Bronchial smooth muscle cell (primary cell): Measurements from ENCODE around the gene AMBRA1. TPM values are rescaled to one million over a fixed set of nuclear protein-coding genes. Genes with fewer than 3 reads are reported as not detected.

ENCODE experiments used
- total RNA-seq: library from RNA; depleted of rRNA; stranded (reverse); fragments of >200 nt; gene quantifications from 2 replicates; pipeline ENCODE4 v1.2.1, GENCODE V29; 2014

The AMBRA1 gene
- 23.0 and 28.4 TPM in 2 replicates for total RNA-seq

DNA sequence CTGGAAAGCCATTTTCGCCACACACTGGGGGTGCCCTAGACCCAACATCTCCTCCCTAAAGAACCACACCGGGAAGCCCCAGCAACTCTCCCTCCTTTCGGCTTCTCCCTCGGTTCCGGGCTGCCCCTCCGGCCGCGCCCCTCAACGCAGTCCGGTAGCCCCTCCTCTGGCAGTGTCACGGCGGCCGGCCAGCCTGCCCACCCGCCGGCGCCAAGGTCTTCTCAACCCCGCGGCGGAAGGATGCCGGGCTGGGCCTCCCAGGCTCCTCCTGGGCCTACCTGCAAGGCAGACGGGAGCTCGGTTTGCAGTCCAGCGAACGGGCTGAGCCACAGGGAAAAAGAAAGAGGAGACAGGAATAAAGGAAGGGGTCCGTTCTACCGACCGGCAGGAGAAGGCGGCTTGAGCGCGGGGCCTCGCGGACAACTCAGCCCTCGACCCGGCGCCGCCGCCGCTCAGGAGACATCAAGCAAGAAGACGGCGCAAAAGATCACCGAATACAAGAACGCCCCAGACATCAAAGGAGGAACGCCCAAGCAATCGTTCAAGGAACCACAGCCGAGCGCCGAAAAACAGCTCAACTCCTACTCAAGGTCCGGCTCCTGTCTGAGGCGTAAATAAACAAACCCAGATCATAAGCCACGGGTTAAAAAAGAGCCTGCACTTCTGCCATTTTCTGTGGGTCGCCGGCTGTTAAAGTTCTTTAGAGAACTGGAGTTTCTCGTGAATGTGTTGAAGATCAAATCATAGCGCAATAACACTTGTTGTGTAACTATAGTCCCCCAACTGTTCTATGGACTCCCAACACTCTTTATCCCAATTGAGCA lies at the start of gene AMBRA1:
TSS of gene AMBRA1 (minus strand) at position 474 of the 824 bp plus-strand sequence. CDS start 45,643 bp downstream, outside the sequence.

GRCh38 chr11:46617134-46617971 lies 23.5 kb upstream of the AMBRA1 start, which contains the start of the genes ATG13 and HARBI1:
Gene ATG13, plus strand, starts transcription at chr11:46617553. Its CDS starts 26,739 bp downstream, at chr11:46644292.
Gene HARBI1, minus strand, starts transcription at chr11:46617227. Its CDS starts 990 bp downstream, at chr11:46616237.

GRCh38 chr11:46391578-46392420 lies 202.0 kb downstream of the AMBRA1 start, which contains the start of gene CHRM4:
Gene CHRM4, minus strand, starts transcription at chr11:46391776. Its CDS starts 5,219 bp downstream, at chr11:46386557.

GRCh38 chr11:46381048-46381818 lies 212.6 kb downstream of the AMBRA1 start, which contains the start of gene MDK:
Gene MDK, plus strand, starts transcription at chr11:46381669. Its CDS starts 389 bp downstream, at chr11:46382058.

DNA sequence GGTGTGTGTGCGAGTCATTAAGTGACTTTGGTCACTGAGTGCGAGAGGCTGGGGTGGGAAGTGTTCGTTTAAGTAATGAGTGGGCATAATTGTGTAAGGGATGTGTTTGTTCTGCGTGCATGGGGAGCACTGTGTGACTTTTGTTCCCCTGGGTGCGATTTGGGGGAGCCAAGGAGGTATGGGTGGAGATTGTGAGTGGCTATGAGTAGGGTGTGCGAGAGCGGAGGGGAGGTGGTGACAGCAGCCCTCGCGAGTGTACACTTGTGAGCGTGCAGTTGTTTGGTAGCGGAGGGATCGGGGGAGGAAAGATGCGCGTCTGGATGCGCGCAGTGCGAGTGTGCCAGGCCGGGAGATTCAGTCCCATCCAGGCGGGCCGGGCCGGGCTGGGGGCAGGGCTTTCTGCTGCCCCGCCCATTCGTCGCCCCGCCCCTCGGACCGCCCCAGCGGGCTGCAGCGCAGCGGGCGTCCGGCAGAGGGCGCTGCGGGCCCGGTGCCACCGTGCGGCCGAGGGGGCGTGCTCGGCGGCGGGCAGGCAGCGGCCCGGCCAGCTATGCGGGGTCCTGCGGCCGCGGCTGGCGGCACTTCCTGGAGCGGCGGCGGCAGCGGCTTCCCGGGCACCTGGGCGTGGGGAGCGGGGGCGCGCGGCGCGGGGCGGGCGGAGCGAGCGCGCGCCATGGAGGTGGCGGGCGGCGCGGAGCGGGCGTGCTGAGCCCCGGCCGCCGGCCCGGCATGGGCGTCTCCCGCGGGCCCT lies 246.8 kb downstream of the AMBRA1 start, which contains the start of gene DGKZ:
TSS of gene DGKZ (plus strand) at position 578 of the 751 bp plus-strand sequence. CDS start 197 bp downstream, outside the sequence.

Other genes starting within 250 kb of the AMBRA1 start
- gene DGKZ, start 246.6 kb downstream of the AMBRA1 start, total RNA-seq: 21.0 and 30.8 TPM in 2 replicates
- gene MDK, start 212.4 kb downstream of the AMBRA1 start, total RNA-seq: 23.0 and 53.0 TPM in 2 replicates
- 0.09 TPM in 1 of 2 replicates, not detected in the other for gene CHRM4, start 202.2 kb downstream of the AMBRA1 start, total RNA-seq
- 3.9 and 5.2 TPM in 2 replicates for gene HARBI1, start 23.2 kb upstream of the AMBRA1 start, total RNA-seq
- 55.5 and 58.8 TPM in 2 replicates for gene ATG13, start 23.5 kb upstream of the AMBRA1 start, total RNA-seq
- 36.3 and 38.3 TPM in 2 replicates for gene ARHGAP1, start 106.6 kb upstream of the AMBRA1 start, total RNA-seq
- gene ZNF408, start 107.0 kb upstream of the AMBRA1 start, total RNA-seq: 5.0 and 6.2 TPM in 2 replicates
- gene F2, start 125.2 kb upstream of the AMBRA1 start, total RNA-seq: 0.16 TPM in 1 of 2 replicates, not detected in the other